ENCODE results near the gene PRTN3.
"Not testable (repeated sequence)": the region's sequence is repeated elsewhere in the genome, so short reads cannot be mapped to it uniquely, and the experiment has no call there.

The PRTN3 gene

GRCh38 chr19:871446-872265 lies 30.9 kb downstream of the PRTN3 start:
- intact Hi-C loops (cut with DNase I) = no loop called here
- peak in 1 of 42 donors; percentile 43 for DNase-seq

GRCh38 chr19:872266-872951 lies 31.6 kb downstream of the PRTN3 start:
- intact Hi-C loops (cut with DNase I) = no loop called here
- DNase-seq = peak in 1 of 42 donors; percentile 18

GRCh38 chr19:873084-873483 lies 32.3 kb downstream of the PRTN3 start:
- intact Hi-C loops (cut with DNase I) = no loop called here
- no peak for DNase-seq

- DNase-seq = no peak
- intact Hi-C loops (cut with DNase I) = no loop called here
Observed at GRCh38 chr19:873561-874041, 32.8 kb downstream of the PRTN3 start.

GRCh38 chr19:875265-875879 lies 34.6 kb downstream of the PRTN3 start:
- intact Hi-C loops (cut with DNase I) = no loop called here

GRCh38 chr19:876089-876488 lies 35.3 kb downstream of the PRTN3 start:
- no peak for DNase-seq
- intact Hi-C loops (cut with DNase I) = no loop called here

More at GRCh38 chr19:875265-875879, 34.6 kb downstream of the PRTN3 start:
- DNase-seq = no peak

GRCh38 chr19:876780-877314 lies 36.0 kb downstream of the PRTN3 start:
- intact Hi-C loops (cut with DNase I) = no loop called here
- no peak for DNase-seq

- DNase-seq; intact Hi-C loops (cut with DNase I): not testable (repeated sequence)
Observed at GRCh38 chr19:877992-878660, 37.3 kb downstream of the PRTN3 start.

- intact Hi-C loops (cut with DNase I); DNase-seq: not testable (repeated sequence)
Observed at GRCh38 chr19:878751-879561, 38.2 kb downstream of the PRTN3 start.

- no peak for DNase-seq
- intact Hi-C loops (cut with DNase I) = no loop called here
Observed at GRCh38 chr19:879711-880438, 39.1 kb downstream of the PRTN3 start.

- intact Hi-C loops (cut with DNase I) = no loop called here
- DNase-seq = no peak
Observed at GRCh38 chr19:881385-882071, 40.7 kb downstream of the PRTN3 start.

- intact Hi-C loops (cut with DNase I) = no loop called here
Observed at GRCh38 chr19:882871-883497, 42.2 kb downstream of the PRTN3 start.

GRCh38 chr19:883661-884211 lies 42.9 kb downstream of the PRTN3 start:
- DNase-seq = no peak
- intact Hi-C loops (cut with DNase I) = no loop called here

More at GRCh38 chr19:882871-883497, 42.2 kb downstream of the PRTN3 start:
- DNase-seq = no peak

- no peak for DNase-seq
- intact Hi-C loops (cut with DNase I) = no loop called here
Observed at GRCh38 chr19:884420-885211, 43.8 kb downstream of the PRTN3 start.

- no peak for DNase-seq
- intact Hi-C loops (cut with DNase I) = no loop called here
Observed at GRCh38 chr19:885536-886224, 44.9 kb downstream of the PRTN3 start.
